ENCODE measurements around the gene PARK7. TPM values are rescaled to one million over a fixed set of nuclear protein-coding genes. Genes with fewer than 3 reads are reported as not detected.
"Not testable (repeated sequence)": the region's sequence is repeated elsewhere in the genome, so short reads cannot be mapped to it uniquely, and the experiment has no call there.

Gene PARK7
- 100 to 1,000 TPM; 294 to 390 TPM for total RNA-seq

- DNase-seq (peak; percentile 100), ATAC-seq (peak; percentile 98)
- Mint-ChIP-seq H3K9me3 (ENCODE audit: low read depth) (no peaks in the 10 kb centered on the region), H3K4me1 (peaks cover 49% of the 10 kb centered on the region), H3K4me3 (peak within 1 kb of the TSS; percentile 100), H3K36me3 (ENCODE audit: low read depth) (peaks cover 43% of the 10 kb centered on the region), H3K27ac (peak within 1 kb of the TSS; percentile 100), H3K27me3 (no peaks in the 10 kb centered on the region)
- intact Hi-C loops (cut with DNase I, micrococcal nuclease) = loop anchor here (1.0 to 10.0 kb wide), 13 partner anchors 12 to 1357 kb away; partner anchors contain the start of genes CAMTA1 (in 1 of the 2), ENO1 (in 1 of the 2), KLHL21 (in 1 of the 2) and PER3 (in 1 of the 2)
- ChIA-PET POLR2A (interaction anchor here (0.6 to 2.2 kb wide), 3 partner anchors 12 to 901 kb away, joined by 3 to 18 read pairs (median 3); no protein-coding TSS in a partner anchor), CTCF (interaction anchor here (0.7 to 3.5 kb wide), 2 partner anchors 14 to 687 kb away, joined by 3 to 21 read pairs; no protein-coding TSS in a partner anchor)
These were observed at the start of gene PARK7 for GRCh38 chr1:7961216-7962013. TSS of gene PARK7 (plus strand) at chr1:7961711. CDS start at chr1:7962786, 1,075 bp downstream.

GRCh38 chr1:7912145-7912544 is 49.4 kb upstream of the PARK7 start:
- H3K27me3 Mint-ChIP-seq = no peaks in the 10 kb centered on the region
- peaks cover 29% of the 10 kb centered on the region for H3K4me1 Mint-ChIP-seq
- no peaks in the 10 kb centered on the region for H3K9me3 Mint-ChIP-seq (ENCODE audit: low read depth)
- no peak overlapping the region for H3K27ac Mint-ChIP-seq
- POLR2A ChIA-PET = no interaction called here
- H3K36me3 Mint-ChIP-seq (ENCODE audit: low read depth) = no peaks in the 10 kb centered on the region
- no peak overlapping the region for H3K4me3 Mint-ChIP-seq
- CTCF ChIA-PET = interaction anchor here (1.2 kb wide), 1 partner anchor 160 kb away, joined by 3 read pairs; no protein-coding TSS in a partner anchor
- DNase-seq = no peak
- intact Hi-C loops (cut with DNase I, micrococcal nuclease) = no loop called here
- ATAC-seq = no peak

- POLR2A ChIA-PET = no interaction called here
These were observed 48.6 kb upstream of the PARK7 start for GRCh38 chr1:7912743-7913557.

GRCh38 chr1:7915826-7916500 is 45.5 kb upstream of the PARK7 start:
- Mint-ChIP-seq H3K4me3 (no peak overlapping the region), H3K9me3 (ENCODE audit: low read depth) (no peaks in the 10 kb centered on the region), H3K27me3 (no peaks in the 10 kb centered on the region), H3K27ac (peak overlapping the region; percentile 82), H3K4me1 (peaks cover 44% of the 10 kb centered on the region), H3K36me3 (ENCODE audit: low read depth) (peaks cover 5% of the 10 kb centered on the region)
- intact Hi-C loops (cut with DNase I, micrococcal nuclease) = no loop called here
- ChIA-PET POLR2A (interaction anchor here (0.6 to 0.7 kb wide), 3 partner anchors 38 to 1242 kb away, joined by 3 to 6 read pairs (median 3); no protein-coding TSS in a partner anchor), CTCF (interaction anchor here (1.0 to 2.3 kb wide), 6 partner anchors 9 to 247 kb away, joined by 3 to 6 read pairs (median 4); partner anchors contain the start of gene TNFRSF9)
- no peak for ATAC-seq
- peak; percentile 41 for DNase-seq

More at GRCh38 chr1:7912743-7913557, 48.6 kb upstream of the PARK7 start:
- peak; percentile 26 for ATAC-seq
- H3K36me3 Mint-ChIP-seq (ENCODE audit: low read depth) = no peaks in the 10 kb centered on the region
- no peaks in the 10 kb centered on the region for H3K9me3 Mint-ChIP-seq (ENCODE audit: low read depth)
- peak overlapping the region; percentile 19 for H3K27ac Mint-ChIP-seq
- intact Hi-C loops (cut with DNase I, micrococcal nuclease) = no loop called here
- peak overlapping the region; percentile 19 for H3K4me3 Mint-ChIP-seq
- no peak for DNase-seq
- CTCF ChIA-PET = interaction anchor here (1.1 to 1.7 kb wide), 3 partner anchors 9 to 160 kb away, joined by 3 to 5 read pairs (median 4); no protein-coding TSS in a partner anchor
- H3K4me1 Mint-ChIP-seq = peaks cover 32% of the 10 kb centered on the region
- H3K27me3 Mint-ChIP-seq = no peaks in the 10 kb centered on the region

- H3K4me3 Mint-ChIP-seq = no peak overlapping the region
- no peaks in the 10 kb centered on the region for H3K9me3 Mint-ChIP-seq (ENCODE audit: low read depth)
- no peak for DNase-seq
- peaks cover 44% of the 10 kb centered on the region for H3K4me1 Mint-ChIP-seq
- ATAC-seq = no peak
- CTCF ChIA-PET = interaction anchor here (1.0 to 2.3 kb wide), 6 partner anchors 9 to 248 kb away, joined by 3 to 6 read pairs (median 4); partner anchors contain the start of gene TNFRSF9
- intact Hi-C loops (cut with DNase I, micrococcal nuclease) = no loop called here
- no peaks in the 10 kb centered on the region for H3K27me3 Mint-ChIP-seq
- peaks cover 5% of the 10 kb centered on the region for H3K36me3 Mint-ChIP-seq (ENCODE audit: low read depth)
- POLR2A ChIA-PET = interaction anchor here (0.7 kb wide), 1 partner anchor 86 kb away, joined by 3 read pairs; no protein-coding TSS in a partner anchor
- H3K27ac Mint-ChIP-seq = peak overlapping the region; percentile 70
These were observed 45.0 kb upstream of the PARK7 start for GRCh38 chr1:7916501-7916830.

GRCh38 chr1:7917971-7918370 is 43.5 kb upstream of the PARK7 start:
- DNase-seq; H3K9me3 Mint-ChIP-seq (ENCODE audit: low read depth); H3K27ac Mint-ChIP-seq; intact Hi-C loops (cut with DNase I, micrococcal nuclease); H3K27me3 Mint-ChIP-seq; H3K4me3 Mint-ChIP-seq; ATAC-seq: not testable (repeated sequence)
- ChIA-PET POLR2A (interaction anchor here (0.6 kb wide), 1 partner anchor 238 kb away, joined by 3 read pairs; no protein-coding TSS in a partner anchor), CTCF (interaction anchor here (0.9 to 1.2 kb wide), 3 partner anchors 11 to 110 kb away, joined by 3 read pairs; no protein-coding TSS in a partner anchor)
- Mint-ChIP-seq H3K36me3 (ENCODE audit: low read depth) (peaks cover 11% of the 10 kb centered on the region), H3K4me1 (peaks cover 46% of the 10 kb centered on the region)

GRCh38 chr1:7919880-7920279 is 41.6 kb upstream of the PARK7 start:
- CTCF ChIA-PET = interaction anchor here (0.6 to 1.8 kb wide), 6 partner anchors 17 to 669 kb away, joined by 3 to 9 read pairs (median 4); partner anchors contain the start of gene TNFRSF9

GRCh38 chr1:7921796-7922195 is 39.7 kb upstream of the PARK7 start:
- POLR2A ChIA-PET = no interaction called here

More at GRCh38 chr1:7919880-7920279, 41.6 kb upstream of the PARK7 start:
- intact Hi-C loops (cut with DNase I, micrococcal nuclease) = loop anchor here (1.0 to 2.0 kb wide), 2 partner anchors 20 to 41 kb away; partner anchors contain the start of genes PARK7 (in 1 of the 2) and TNFRSF9 (in 1 of the 2)
- Mint-ChIP-seq H3K9me3 (ENCODE audit: low read depth) (no peaks in the 10 kb centered on the region), H3K36me3 (ENCODE audit: low read depth) (peaks cover 11% of the 10 kb centered on the region), H3K27ac (no peak overlapping the region), H3K27me3 (no peaks in the 10 kb centered on the region), H3K4me3 (no peak overlapping the region), H3K4me1 (peaks cover 36% of the 10 kb centered on the region)
- POLR2A ChIA-PET = no interaction called here
- no peak for ATAC-seq
- no peak for DNase-seq

GRCh38 chr1:7922301-7922700 is 39.2 kb upstream of the PARK7 start:
- ATAC-seq (no peak), DNase-seq (no peak)
- intact Hi-C loops (cut with DNase I, micrococcal nuclease) = no loop called here
- Mint-ChIP-seq H3K4me3 (no peak overlapping the region), H3K27me3 (no peaks in the 10 kb centered on the region), H3K27ac (no peak overlapping the region), H3K4me1 (peaks cover 20% of the 10 kb centered on the region), H3K9me3 (ENCODE audit: low read depth) (no peaks in the 10 kb centered on the region), H3K36me3 (ENCODE audit: low read depth) (peaks cover 22% of the 10 kb centered on the region)
- ChIA-PET CTCF (no interaction called here), POLR2A (no interaction called here)

More at GRCh38 chr1:7921796-7922195, 39.7 kb upstream of the PARK7 start:
- no peak overlapping the region for H3K27ac Mint-ChIP-seq
- no peaks in the 10 kb centered on the region for H3K27me3 Mint-ChIP-seq
- no peaks in the 10 kb centered on the region for H3K9me3 Mint-ChIP-seq (ENCODE audit: low read depth)
- peaks cover 25% of the 10 kb centered on the region for H3K4me1 Mint-ChIP-seq
- H3K36me3 Mint-ChIP-seq (ENCODE audit: low read depth) = peaks cover 17% of the 10 kb centered on the region
- H3K4me3 Mint-ChIP-seq = no peak overlapping the region
- intact Hi-C loops (cut with DNase I, micrococcal nuclease) = loop anchor here in 1 of 2 experiments (2.0 kb wide), 1 partner anchor 39 kb away; the partner anchor contains the start of gene PARK7
- ATAC-seq (no peak), DNase-seq (no peak)
- CTCF ChIA-PET = no interaction called here

- H3K4me1 Mint-ChIP-seq = peaks cover 24% of the 10 kb centered on the region
- H3K27ac Mint-ChIP-seq; H3K27me3 Mint-ChIP-seq; intact Hi-C loops (cut with DNase I, micrococcal nuclease); DNase-seq; H3K4me3 Mint-ChIP-seq; POLR2A ChIA-PET; H3K9me3 Mint-ChIP-seq (ENCODE audit: low read depth); ATAC-seq: not testable (repeated sequence)
- peaks cover 27% of the 10 kb centered on the region for H3K36me3 Mint-ChIP-seq (ENCODE audit: low read depth)
- CTCF ChIA-PET = interaction anchor here (0.9 kb wide), 1 partner anchor 13 kb away, joined by 4 read pairs; no protein-coding TSS in a partner anchor
These were observed 34.5 kb upstream of the PARK7 start for GRCh38 chr1:7927061-7927460.

Measured in activated CD4-positive, alpha-beta T cell treated with anti-CD3 and anti-CD28 coated beads for 36 hours (primary cell).